K562 (cell line): ENCODE data around the gene SLC1A4. TPM values are rescaled to one million over a fixed set of nuclear protein-coding genes. Genes with fewer than 3 reads are reported as not detected.

Experiments used
- C11orf30 ChIP-seq: fragments of 450-650 bp; IDR thresholded peaks from 2 replicates; pipeline ENCODE4 v1.6.1; 2016; ENCODE audit warnings: low read depth, mild to moderate bottlenecking
- EGR1 ChIP-seq: fragments of 450-650 bp; conservative IDR thresholded peaks from 2 replicates; pipeline ENCODE4 v1.6.1; 2017; ENCODE audit warnings: mild to moderate bottlenecking
- KDM5B ChIP-seq: fragments of 200-600 bp; sonication (generic); IDR thresholded peaks from 2 replicates; pipeline ENCODE4 v1.6.1; 2012; ENCODE audit warnings: low read depth, mild to moderate bottlenecking, moderate library complexity, low read length, control low read depth, inconsistent platforms; ENCODE audit not compliant: insufficient replicate concordance
- MXI1 ChIP-seq: IDR thresholded peaks from 2 replicates; pipeline ENCODE4 v1.6.1; 2011; ENCODE audit warnings: low read depth, mild to moderate bottlenecking, improper control_type of control experiment, low read length
- NR2C1 ChIP-seq, 2 experiments: fragments of 450-650 bp; IDR thresholded peaks; 2 replicates each; pipeline ENCODE4 v1.6.1; 2017; ENCODE audit warnings: mild to moderate bottlenecking in 2 of 2, antibody characterized with exemption in 1 of 2, inconsistent platforms in 1 of 2, missing compliant biosample characterization in 1 of 2, missing genetic modification characterization in 1 of 2
- SLC30A9 ChIP-seq: fragments of 250-450 bp; sonication (Bioruptor Pico); IDR thresholded peaks from 2 replicates; pipeline ENCODE4 v1.8.0; 2022; ENCODE audit warnings: mild to moderate bottlenecking, moderate library complexity
- ZFP30 ChIP-seq: fragments of 250-450 bp; sonication (Bioruptor Pico); IDR thresholded peaks from 2 replicates; pipeline ENCODE4 v1.8.0; 2022; ENCODE audit warnings: moderate library complexity, mild to moderate bottlenecking, inconsistent platforms, borderline replicate concordance
- ZFX ChIP-seq: sonication (generic); formaldehyde crosslinking; IDR thresholded peaks from 2 replicates; pipeline ENCODE4 v1.8.0; 2022; ENCODE audit warnings: mild to moderate bottlenecking, missing genetic modification reagents, moderate library complexity
- ZNF239 ChIP-seq: fragments of 250-450 bp; sonication (Bioruptor Pico); IDR thresholded peaks from 2 replicates; pipeline ENCODE4 v1.4.0; 2020; ENCODE audit warnings: mild to moderate bottlenecking
- ZNF436 ChIP-seq: fragments of 250-450, 450-650 bp; sonication (Bioruptor Pico); formaldehyde crosslinking; IDR thresholded peaks from 2 replicates; pipeline ENCODE4 v1.7.0; 2020; ENCODE audit warnings: mild to moderate bottlenecking
- polyA plus RNA-seq, 8 experiments: library from polyadenylated mRNA; depleted of rRNA in 4 of 8; stranded (reverse) in 5 of 8; unstranded in 3 of 8; fragments of >200 nt; fragmentation: Nextera tagmentation in 2 of 8; fragmentation: Illumina TruSeq in 1 of 8; extraction: Ambion mirVana in 2 of 8; extraction: Trizol in 1 of 8; gene quantifications; 2 replicates each; pipeline versions ENCODE4 v1.2.1 to v1.2.3, GENCODE V29; 2011 to 2014; ENCODE audit warnings: inconsistent platforms in 1 of 8, missing spikeins in 1 of 8
- total RNA-seq, 7 experiments: library from RNA; depleted of rRNA in 6 of 7; stranded (reverse); fragments of >200 nt in 6 of 7; fragmentation: Illumina TruSeq in 2 of 7; extraction: Trizol in 2 of 7; gene quantifications; 2 replicates each; pipeline versions ENCODE4 v1.2.1 to v1.2.3, GENCODE V29; 2011 to 2021; ENCODE audit warnings: low replicate concordance in 1 of 7
- TF ChIP-seq, protein P1 (sequence below): fragments of 250-450 bp; sonication (Bioruptor Pico); IDR thresholded peaks from 2 replicates; pipeline ENCODE4 v1.9.0; 2021; ENCODE audit warnings: mild to moderate bottlenecking, inconsistent platforms
- TF ChIP-seq, protein P2 (sequence below): fragments of 250-450 bp; sonication (Bioruptor Pico); IDR thresholded peaks from 2 replicates; pipeline ENCODE4 v1.8.0; 2022; ENCODE audit warnings: inconsistent platforms, mild to moderate bottlenecking, moderate library complexity, borderline replicate concordance
- TF ChIP-seq, protein P3 (sequence below): sonication (generic); formaldehyde crosslinking; IDR thresholded peaks from 2 replicates; pipeline ENCODE4 v1.8.1; 2022; ENCODE audit warnings: missing genetic modification reagents
- TF ChIP-seq, protein P4 (sequence below), 2 experiments: fragments of 450-650 bp; IDR thresholded peaks; 2 replicates each; pipeline ENCODE4 v1.6.1; 2018; ENCODE audit warnings: mild to moderate bottlenecking in 2 of 2, low read depth in 1 of 2; ENCODE audit not compliant: partially characterized antibody in 2 of 2
- TF ChIP-seq, protein P5 (sequence below): fragments of 250-450 bp; sonication (Bioruptor Pico); IDR thresholded peaks from 2 replicates; pipeline ENCODE4 v1.5.0; 2021

The SLC1A4 gene
- total and polyA plus RNA-seq, 9 of the 15 experiments (the other 6 are each of a cell fraction or from before 2014, with no cell fraction given) = 4.4 to 24.0 (median 10.9) TPM

DNA sequence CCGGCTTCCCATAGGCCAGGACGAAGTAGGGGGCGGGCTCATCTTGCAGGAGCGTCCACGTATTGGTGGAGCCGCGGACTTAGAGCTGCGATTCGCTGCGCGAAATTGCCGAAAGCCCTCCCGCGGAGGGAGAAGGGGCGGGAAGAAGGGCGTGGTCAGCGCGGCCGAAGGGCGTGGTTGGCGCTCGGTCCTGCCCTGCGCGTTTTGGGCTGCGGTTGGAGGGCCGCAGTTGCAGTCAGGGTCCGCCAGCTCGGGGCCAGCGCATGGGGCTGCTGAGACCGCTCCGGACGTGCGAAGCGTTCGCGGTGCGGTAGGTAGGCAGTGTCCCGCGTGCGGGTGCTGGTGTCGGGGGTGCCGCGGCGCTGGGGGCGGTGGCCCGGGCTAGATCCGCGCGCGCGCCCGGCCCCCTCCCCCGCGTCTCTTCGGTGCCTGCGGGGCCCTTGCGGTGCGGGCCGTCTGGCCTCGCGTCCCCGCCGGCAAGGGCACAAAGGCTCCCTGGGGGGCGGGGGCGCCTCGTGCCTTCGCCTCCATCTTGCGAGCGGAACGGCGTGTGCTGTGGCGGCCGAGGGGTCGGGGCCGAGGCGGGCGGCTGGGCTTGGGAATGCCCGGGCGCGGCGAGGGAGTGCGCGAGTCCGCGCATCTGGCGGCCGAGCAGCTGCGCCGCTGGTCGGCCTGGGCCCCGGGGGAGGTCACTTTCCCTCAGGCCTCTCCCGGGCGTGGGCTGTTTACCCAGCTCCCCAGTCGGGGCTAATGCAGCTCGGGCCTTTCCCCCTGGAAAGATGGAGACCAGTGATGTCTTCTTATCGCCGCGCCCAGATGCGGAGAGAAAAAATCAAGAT, 67.2 kb downstream of the SLC1A4 start, which contains the start of gene CEP68 (continued):
- TF ChIP-seq, protein P1, sequence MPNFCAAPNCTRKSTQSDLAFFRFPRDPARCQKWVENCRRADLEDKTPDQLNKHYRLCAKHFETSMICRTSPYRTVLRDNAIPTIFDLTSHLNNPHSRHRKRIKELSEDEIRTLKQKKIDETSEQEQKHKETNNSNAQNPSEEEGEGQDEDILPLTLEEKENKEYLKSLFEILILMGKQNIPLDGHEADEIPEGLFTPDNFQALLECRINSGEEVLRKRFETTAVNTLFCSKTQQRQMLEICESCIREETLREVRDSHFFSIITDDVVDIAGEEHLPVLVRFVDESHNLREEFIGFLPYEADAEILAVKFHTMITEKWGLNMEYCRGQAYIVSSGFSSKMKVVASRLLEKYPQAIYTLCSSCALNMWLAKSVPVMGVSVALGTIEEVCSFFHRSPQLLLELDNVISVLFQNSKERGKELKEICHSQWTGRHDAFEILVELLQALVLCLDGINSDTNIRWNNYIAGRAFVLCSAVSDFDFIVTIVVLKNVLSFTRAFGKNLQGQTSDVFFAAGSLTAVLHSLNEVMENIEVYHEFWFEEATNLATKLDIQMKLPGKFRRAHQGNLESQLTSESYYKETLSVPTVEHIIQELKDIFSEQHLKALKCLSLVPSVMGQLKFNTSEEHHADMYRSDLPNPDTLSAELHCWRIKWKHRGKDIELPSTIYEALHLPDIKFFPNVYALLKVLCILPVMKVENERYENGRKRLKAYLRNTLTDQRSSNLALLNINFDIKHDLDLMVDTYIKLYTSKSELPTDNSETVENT = 0 out of 2 replicates have a peak, but pooled peaks have one; percentile 46
- no peak for TF ChIP-seq ZFP30 (CRISPR knock-in tag)
- TF ChIP-seq, protein P2, sequence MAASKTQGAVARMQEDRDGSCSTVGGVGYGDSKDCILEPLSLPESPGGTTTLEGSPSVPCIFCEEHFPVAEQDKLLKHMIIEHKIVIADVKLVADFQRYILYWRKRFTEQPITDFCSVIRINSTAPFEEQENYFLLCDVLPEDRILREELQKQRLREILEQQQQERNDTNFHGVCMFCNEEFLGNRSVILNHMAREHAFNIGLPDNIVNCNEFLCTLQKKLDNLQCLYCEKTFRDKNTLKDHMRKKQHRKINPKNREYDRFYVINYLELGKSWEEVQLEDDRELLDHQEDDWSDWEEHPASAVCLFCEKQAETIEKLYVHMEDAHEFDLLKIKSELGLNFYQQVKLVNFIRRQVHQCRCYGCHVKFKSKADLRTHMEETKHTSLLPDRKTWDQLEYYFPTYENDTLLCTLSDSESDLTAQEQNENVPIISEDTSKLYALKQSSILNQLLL (CRISPR knock-in tag) = no peak
- no peak for TF ChIP-seq MXI1
- no peak for TF ChIP-seq ZNF436 (CRISPR knock-in tag)
- TF ChIP-seq KDM5B = peak; percentile 72
- TF ChIP-seq, protein P3, sequence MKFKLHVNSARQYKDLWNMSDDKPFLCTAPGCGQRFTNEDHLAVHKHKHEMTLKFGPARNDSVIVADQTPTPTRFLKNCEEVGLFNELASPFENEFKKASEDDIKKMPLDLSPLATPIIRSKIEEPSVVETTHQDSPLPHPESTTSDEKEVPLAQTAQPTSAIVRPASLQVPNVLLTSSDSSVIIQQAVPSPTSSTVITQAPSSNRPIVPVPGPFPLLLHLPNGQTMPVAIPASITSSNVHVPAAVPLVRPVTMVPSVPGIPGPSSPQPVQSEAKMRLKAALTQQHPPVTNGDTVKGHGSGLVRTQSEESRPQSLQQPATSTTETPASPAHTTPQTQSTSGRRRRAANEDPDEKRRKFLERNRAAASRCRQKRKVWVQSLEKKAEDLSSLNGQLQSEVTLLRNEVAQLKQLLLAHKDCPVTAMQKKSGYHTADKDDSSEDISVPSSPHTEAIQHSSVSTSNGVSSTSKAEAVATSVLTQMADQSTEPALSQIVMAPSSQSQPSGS (CRISPR knock-in tag) = peak; percentile 59; the same call in 1 of the 2 replicates
- TF ChIP-seq SLC30A9 (CRISPR knock-in tag) = no peak
- TF ChIP-seq, protein P4, sequence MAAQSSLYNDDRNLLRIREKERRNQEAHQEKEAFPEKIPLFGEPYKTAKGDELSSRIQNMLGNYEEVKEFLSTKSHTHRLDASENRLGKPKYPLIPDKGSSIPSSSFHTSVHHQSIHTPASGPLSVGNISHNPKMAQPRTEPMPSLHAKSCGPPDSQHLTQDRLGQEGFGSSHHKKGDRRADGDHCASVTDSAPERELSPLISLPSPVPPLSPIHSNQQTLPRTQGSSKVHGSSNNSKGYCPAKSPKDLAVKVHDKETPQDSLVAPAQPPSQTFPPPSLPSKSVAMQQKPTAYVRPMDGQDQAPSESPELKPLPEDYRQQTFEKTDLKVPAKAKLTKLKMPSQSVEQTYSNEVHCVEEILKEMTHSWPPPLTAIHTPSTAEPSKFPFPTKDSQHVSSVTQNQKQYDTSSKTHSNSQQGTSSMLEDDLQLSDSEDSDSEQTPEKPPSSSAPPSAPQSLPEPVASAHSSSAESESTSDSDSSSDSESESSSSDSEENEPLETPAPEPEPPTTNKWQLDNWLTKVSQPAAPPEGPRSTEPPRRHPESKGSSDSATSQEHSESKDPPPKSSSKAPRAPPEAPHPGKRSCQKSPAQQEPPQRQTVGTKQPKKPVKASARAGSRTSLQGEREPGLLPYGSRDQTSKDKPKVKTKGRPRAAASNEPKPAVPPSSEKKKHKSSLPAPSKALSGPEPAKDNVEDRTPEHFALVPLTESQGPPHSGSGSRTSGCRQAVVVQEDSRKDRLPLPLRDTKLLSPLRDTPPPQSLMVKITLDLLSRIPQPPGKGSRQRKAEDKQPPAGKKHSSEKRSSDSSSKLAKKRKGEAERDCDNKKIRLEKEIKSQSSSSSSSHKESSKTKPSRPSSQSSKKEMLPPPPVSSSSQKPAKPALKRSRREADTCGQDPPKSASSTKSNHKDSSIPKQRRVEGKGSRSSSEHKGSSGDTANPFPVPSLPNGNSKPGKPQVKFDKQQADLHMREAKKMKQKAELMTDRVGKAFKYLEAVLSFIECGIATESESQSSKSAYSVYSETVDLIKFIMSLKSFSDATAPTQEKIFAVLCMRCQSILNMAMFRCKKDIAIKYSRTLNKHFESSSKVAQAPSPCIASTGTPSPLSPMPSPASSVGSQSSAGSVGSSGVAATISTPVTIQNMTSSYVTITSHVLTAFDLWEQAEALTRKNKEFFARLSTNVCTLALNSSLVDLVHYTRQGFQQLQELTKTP (IDR thresholded peaks at IDR 0.05; ENCODE audit: low read depth in 1 of 2, partially characterized antibody in 2 of 2) = no peak
- TF ChIP-seq, protein P5, sequence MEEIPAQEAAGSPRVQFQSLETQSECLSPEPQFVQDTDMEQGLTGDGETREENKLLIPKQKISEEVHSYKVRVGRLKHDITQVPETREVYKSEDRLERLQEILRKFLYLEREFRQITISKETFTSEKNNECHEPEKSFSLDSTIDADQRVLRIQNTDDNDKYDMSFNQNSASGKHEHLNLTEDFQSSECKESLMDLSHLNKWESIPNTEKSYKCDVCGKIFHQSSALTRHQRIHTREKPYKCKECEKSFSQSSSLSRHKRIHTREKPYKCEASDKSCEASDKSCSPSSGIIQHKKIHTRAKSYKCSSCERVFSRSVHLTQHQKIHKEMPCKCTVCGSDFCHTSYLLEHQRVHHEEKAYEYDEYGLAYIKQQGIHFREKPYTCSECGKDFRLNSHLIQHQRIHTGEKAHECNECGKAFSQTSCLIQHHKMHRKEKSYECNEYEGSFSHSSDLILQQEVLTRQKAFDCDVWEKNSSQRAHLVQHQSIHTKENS (CRISPR knock-in tag) = no peak
- peak; percentile 71 for TF ChIP-seq EGR1
- TF ChIP-seq ZFX (CRISPR knock-in tag) = peak; percentile 91
- no peak for TF ChIP-seq C11orf30
- no peak for TF ChIP-seq NR2C1 (IDR thresholded peaks at IDR 0.05)
- TF ChIP-seq NR2C1 (tag; IDR thresholded peaks at IDR 0.05) = no peak
- TF ChIP-seq ZNF239 (CRISPR knock-in tag) = no peak
